PC-9 (cell line): ENCODE measurements around the gene CABP5. TPM values are rescaled to one million over a fixed set of nuclear protein-coding genes. Genes with fewer than 3 reads are reported as not detected.

Experiments used
- BruUV-seq: library from RNA; stranded (reverse); fragments of 400-500 nt; replicated peaks from 2 replicates; lab custom pipeline; 2021; lab: Mats Ljungman, UMichigan
- CTCF ChIA-PET: fragments of 300-600 bp; sonication (Branson Sonifier 250); formaldehyde crosslinking; loops from one replicate; lab custom pipeline; 2022; ENCODE audit warnings: antibody characterized with exemption; lab: Charles Lee
- POLR2A ChIA-PET: fragments of 300-600 bp; sonication (Branson Sonifier 250); formaldehyde crosslinking; loops from one replicate; lab custom pipeline; 2022; ENCODE audit warnings: antibody characterized with exemption; ENCODE audit not compliant: unreplicated experiment; lab: Charles Lee
- DNase-seq, 2 experiments: peaks; one replicate each; pipeline versions ENCODE4 v3.0.0 to v3.0.0-alpha.2; 2015 to 2022; ENCODE audit warnings: mixed read lengths in 1 of 2
- H2AFZ ChIP-seq: fragments of 200-600 bp; sonication (generic); 2 replicates; pipeline ENCODE4 v1.8.1; 2017; ENCODE audit warnings: antibody characterized with exemption
- H3F3A ChIP-seq: fragments of 200-600 bp; sonication (generic); 2 replicates; pipeline ENCODE4 v1.8.1; 2017; ENCODE audit warnings: antibody characterized with exemption, mild to moderate bottlenecking, low read depth; ENCODE audit not compliant: insufficient read depth
- H3K27ac ChIP-seq: fragments of 200-600 bp; sonication (generic); 2 replicates; pipeline ENCODE4 v1.6.1; 2016; ENCODE audit warnings: mixed run types
- H3K27me3 ChIP-seq: fragments of 200-600 bp; sonication (generic); 2 replicates; pipeline ENCODE4 v1.6.1; 2016; ENCODE audit warnings: low read depth, mixed run types; ENCODE audit not compliant: insufficient read depth
- H3K36me3 ChIP-seq: fragments of 200-600 bp; sonication (generic); 2 replicates; pipeline ENCODE4 v1.6.1; 2016; ENCODE audit warnings: low read depth, mixed run types
- H3K4me1 ChIP-seq: fragments of 200-600 bp; sonication (generic); replicated peaks from 2 replicates; pipeline ENCODE4 v1.6.1; 2016; ENCODE audit warnings: mixed run types; ENCODE audit not compliant: insufficient read depth
- H3K4me2 ChIP-seq: fragments of 200-600 bp; sonication (generic); 2 replicates; pipeline ENCODE4 v1.6.1; 2017; ENCODE audit warnings: mixed run types
- H3K4me3 ChIP-seq: fragments of 200-600 bp; sonication (generic); 2 replicates; pipeline ENCODE4 v1.6.1; 2016; ENCODE audit warnings: mixed run types
- H3K79me2 ChIP-seq: fragments of 200-600 bp; sonication (generic); 2 replicates; pipeline ENCODE4 v1.6.1; 2017; ENCODE audit warnings: low read depth, mixed run types
- H3K9me2 ChIP-seq: fragments of 200-600 bp; sonication (generic); 2 replicates; pipeline ENCODE4 v1.8.1; 2017; ENCODE audit warnings: mild to moderate bottlenecking; ENCODE audit not compliant: insufficient read depth
- H3K9me3 ChIP-seq: fragments of 200-600 bp; sonication (generic); 2 replicates; pipeline ENCODE4 v1.8.1; 2016; ENCODE audit warnings: low read depth; ENCODE audit not compliant: insufficient read depth
- H4K20me1 ChIP-seq: fragments of 200-600 bp; sonication (generic); 2 replicates; pipeline ENCODE4 v1.8.1; 2017; ENCODE audit not compliant: insufficient read depth
- EZH2 ChIP-seq: fragments of 200-600 bp; sonication (generic); IDR thresholded peaks from 2 replicates; pipeline ENCODE4 v1.8.0; 2017; ENCODE audit warnings: antibody characterized with exemption, low read depth
- intact Hi-C: fragments of 100-400 bp; cut with micrococcal nuclease; formaldehyde crosslinking; loops from one replicate; pipeline ENCODE4 v1.10.0; 2022; ENCODE audit not compliant: unreplicated experiment
- total RNA-seq: library from RNA; stranded (reverse); gene quantifications from 2 replicates; pipeline ENCODE4 v1.2.3, GENCODE V29; 2021
- TF ChIP-seq, protein P1 (sequence below): fragments of 200-600 bp; sonication (generic); conservative IDR thresholded peaks from 2 replicates; pipeline ENCODE4 v1.6.1; 2017; ENCODE audit warnings: mixed run types, antibody characterized with exemption, mild to moderate bottlenecking, moderate library complexity

CABP5 gene
- total RNA-seq, 1 experiment from 2014 or later: not detected

DNA sequence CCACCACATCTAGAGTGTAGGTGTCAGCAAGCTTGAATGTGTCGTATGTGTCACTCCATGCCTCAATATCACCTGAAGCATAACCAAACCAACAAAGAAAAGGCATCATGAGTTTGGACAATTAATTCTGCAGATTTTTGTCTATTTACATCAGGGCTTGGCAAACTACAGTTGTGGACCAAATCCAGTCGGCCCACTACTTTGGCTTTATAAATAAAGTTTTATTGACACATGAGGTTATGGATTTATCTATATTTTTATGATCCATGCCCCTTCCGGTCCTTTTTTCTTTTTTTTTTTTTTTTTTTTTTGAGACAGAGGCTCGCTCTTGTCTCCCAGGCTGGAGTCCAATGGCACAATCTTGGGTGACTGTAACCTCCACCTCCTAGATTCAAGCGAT is 9.2 kb upstream of the CABP5 start:
- Histone ChIP-seq H3K4me2 (no peak overlapping the region), H3K9me3 (0 out of 2 replicates have a peak, but pooled peaks cover 6% of the 10 kb centered on the region), H4K20me1 (no peaks in the 10 kb centered on the region), H3K9me2 (no peaks in the 10 kb centered on the region), H3K27me3 (peaks cover 94% of the 10 kb centered on the region), H3F3A (no peaks in the 10 kb centered on the region), H3K36me3 (no peaks in the 10 kb centered on the region), H3K4me1 (no peaks in the 10 kb centered on the region), H3K4me3 (no peak overlapping the region), H3K79me2 (no peaks in the 10 kb centered on the region), H2AFZ (no peak overlapping the region), H3K27ac (no peak overlapping the region)
- ChIA-PET POLR2A (no interaction called here), CTCF (no interaction called here)
- BruUV-seq: no TSS peak
- TF ChIP-seq, protein P1, sequence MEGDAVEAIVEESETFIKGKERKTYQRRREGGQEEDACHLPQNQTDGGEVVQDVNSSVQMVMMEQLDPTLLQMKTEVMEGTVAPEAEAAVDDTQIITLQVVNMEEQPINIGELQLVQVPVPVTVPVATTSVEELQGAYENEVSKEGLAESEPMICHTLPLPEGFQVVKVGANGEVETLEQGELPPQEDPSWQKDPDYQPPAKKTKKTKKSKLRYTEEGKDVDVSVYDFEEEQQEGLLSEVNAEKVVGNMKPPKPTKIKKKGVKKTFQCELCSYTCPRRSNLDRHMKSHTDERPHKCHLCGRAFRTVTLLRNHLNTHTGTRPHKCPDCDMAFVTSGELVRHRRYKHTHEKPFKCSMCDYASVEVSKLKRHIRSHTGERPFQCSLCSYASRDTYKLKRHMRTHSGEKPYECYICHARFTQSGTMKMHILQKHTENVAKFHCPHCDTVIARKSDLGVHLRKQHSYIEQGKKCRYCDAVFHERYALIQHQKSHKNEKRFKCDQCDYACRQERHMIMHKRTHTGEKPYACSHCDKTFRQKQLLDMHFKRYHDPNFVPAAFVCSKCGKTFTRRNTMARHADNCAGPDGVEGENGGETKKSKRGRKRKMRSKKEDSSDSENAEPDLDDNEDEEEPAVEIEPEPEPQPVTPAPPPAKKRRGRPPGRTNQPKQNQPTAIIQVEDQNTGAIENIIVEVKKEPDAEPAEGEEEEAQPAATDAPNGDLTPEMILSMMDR: no peak
- TF ChIP-seq EZH2: no peak
- intact Hi-C loops: no loop called here
- no peak for DNase-seq

DNA sequence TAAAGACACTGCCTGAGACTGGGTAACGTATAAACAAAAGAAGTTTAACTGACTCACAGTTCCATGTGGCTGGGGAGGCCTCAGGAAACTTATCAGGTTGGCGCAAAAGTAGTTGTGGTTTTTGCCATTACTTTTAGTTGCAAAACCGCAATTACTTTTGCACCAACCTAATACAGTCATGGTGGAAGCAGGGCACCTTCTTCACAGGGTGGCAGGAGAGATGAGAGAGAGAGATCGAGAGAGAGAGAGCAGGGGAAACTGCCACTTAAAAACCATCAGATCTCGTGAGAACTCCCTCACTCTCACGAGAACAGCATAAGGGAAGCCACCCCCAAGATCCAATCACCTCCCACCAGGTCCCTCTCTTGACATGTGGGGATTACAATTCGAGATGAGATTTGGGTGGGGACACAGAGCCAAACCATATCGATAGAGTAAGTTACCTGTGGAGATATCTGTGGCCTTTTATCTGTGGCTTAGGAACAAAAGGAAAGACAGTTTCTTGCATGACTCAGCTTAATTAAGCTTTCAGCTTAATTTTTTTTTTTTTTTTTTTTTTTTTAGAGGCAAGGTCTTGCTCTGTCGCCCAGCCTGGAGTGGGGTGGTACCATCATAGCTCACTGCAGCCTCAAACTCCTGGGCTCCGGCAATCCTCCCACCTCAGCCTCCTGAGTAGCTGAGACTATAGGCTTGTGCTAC is 7.6 kb upstream of the CABP5 start:
- H3K79me2 ChIP-seq: no peaks in the 10 kb centered on the region
- H3K36me3 ChIP-seq: no peaks in the 10 kb centered on the region
- no peak overlapping the region for H3K4me2 ChIP-seq
- no peak overlapping the region for H3K4me3 ChIP-seq
- CTCF ChIA-PET: interaction anchor here (0.7 kb wide), 1 partner anchor 18 kb away, joined by 3 read pairs; no protein-coding TSS in a partner anchor
- intact Hi-C loops: no loop called here
- no peak for DNase-seq
- H3K9me3 ChIP-seq: 0 out of 2 replicates have a peak, but pooled peaks cover 6% of the 10 kb centered on the region
- POLR2A ChIA-PET: interaction anchor here (0.5 kb wide), 1 partner anchor 231 kb away, joined by 3 read pairs; no protein-coding TSS in a partner anchor
- H2AFZ ChIP-seq: no peak overlapping the region
- H3K27ac ChIP-seq: no peak overlapping the region
- no peaks in the 10 kb centered on the region for H3K9me2 ChIP-seq
- no peaks in the 10 kb centered on the region for H4K20me1 ChIP-seq
- H3K4me1 ChIP-seq: no peaks in the 10 kb centered on the region
- H3F3A ChIP-seq: no peaks in the 10 kb centered on the region
- peaks cover 96% of the 10 kb centered on the region for H3K27me3 ChIP-seq
- TF ChIP-seq EZH2: no peak
- TF ChIP-seq, protein P1: no peak
- no TSS peak for BruUV-seq

DNA sequence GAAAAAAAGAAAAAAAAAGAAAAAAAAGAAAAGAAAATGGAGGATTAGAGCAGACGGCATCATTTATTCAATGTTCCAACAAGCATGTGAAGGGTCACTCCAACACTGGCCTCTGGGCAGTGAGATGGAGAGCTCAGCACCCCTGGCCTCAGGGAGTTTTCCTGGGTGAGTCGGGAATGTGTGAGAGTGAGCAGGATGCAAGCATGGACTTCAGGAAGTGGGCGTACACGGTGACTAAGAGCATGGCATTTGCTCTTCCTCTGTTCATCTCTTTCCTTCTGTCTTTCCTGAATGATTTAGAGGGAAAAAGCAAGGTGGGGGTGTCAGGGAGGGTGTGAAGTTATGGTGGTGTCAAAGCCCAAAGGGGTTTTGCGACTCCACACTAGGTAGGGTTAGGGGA is 682 bp upstream of the CABP5 start:
- Histone ChIP-seq H3K9me2 (no peaks in the 10 kb centered on the region), H3K79me2 (no peaks in the 10 kb centered on the region), H3K27me3 (peaks cover 82% of the 10 kb centered on the region), H3K27ac (no peak overlapping the region), H3K4me1 (no peaks in the 10 kb centered on the region), H3F3A (no peaks in the 10 kb centered on the region), H3K9me3 (no peaks in the 10 kb centered on the region), H4K20me1 (no peaks in the 10 kb centered on the region), H3K4me3 (no peak overlapping the region), H3K36me3 (no peaks in the 10 kb centered on the region), H3K4me2 (no peak overlapping the region), H2AFZ (no peak overlapping the region)
- TF ChIP-seq, protein P1: no peak
- no peak for TF ChIP-seq EZH2
- intact Hi-C loops: no loop called here
- CTCF ChIA-PET: no interaction called here
- POLR2A ChIA-PET: no interaction called here
- DNase-seq: no peak
- BruUV-seq: no TSS peak
